Measurements from ENCODE around the gene HSP90AB1. TPM values are rescaled to one million over a fixed set of nuclear protein-coding genes. Genes with fewer than 3 reads are reported as not detected.

HSP90AB1 gene
- total and polyA plus RNA-seq, 8 donors = 168 to 549 (median 359) TPM

- no peak for TF ChIP-seq EP300 (IDR thresholded peaks at IDR 0.05)
- TF ChIP-seq CTCF (IDR thresholded peaks at IDR 0.05) = no peak
- peak in 1 of 3 donors; percentile 2 for TF ChIP-seq POLR2AphosphoS5 (IDR thresholded peaks at IDR 0.05)
- no peak for TF ChIP-seq POLR2A (IDR thresholded peaks at IDR 0.05)
- DNase-seq = peak; percentile 39 to 86
- H3K4me3 ChIP-seq = peak overlapping the region; percentile 41 to 59 (median 52)
- peaks cover 22 to 28% (median 24%) of the 10 kb centered on the region in 4 donors for H3K36me3 ChIP-seq
- H3K27me3 ChIP-seq = peaks cover 7 to 64% (median 49%) of the 10 kb centered on the region in 3 donors
- peak overlapping the region in 1 of 5 donors; percentile 18 for H3K27ac ChIP-seq
- intact Hi-C loops (cut with DNase I; ENCODE audit: low total_unique reads) = no loop called here
- 1 to 2% (median 2%) methylated on average over 20 to 86 of the region's 86 CpGs for WGBS, 5 donors
- H3K4me1 ChIP-seq = peaks cover 14 to 18% (median 17%) of the 10 kb centered on the region in 4 donors
- H3K9me3 ChIP-seq = no peaks in the 10 kb centered on the region
These were observed 50.5 kb downstream of the HSP90AB1 start for GRCh38 chr6:44297063-44298038.

- 32 to 40% (median 37%) methylated on average over 16 to 20 of the region's 20 CpGs for WGBS, 5 donors
- Histone ChIP-seq H3K27me3 (peaks cover 7 to 55% (median 42%) of the 10 kb centered on the region in 3 donors), H3K27ac (no peak overlapping the region), H3K36me3 (peaks cover 31 to 37% (median 33%) of the 10 kb centered on the region in 4 donors), H3K4me1 (peaks cover 14 to 18% (median 17%) of the 10 kb centered on the region in 4 donors), H3K9me3 (no peaks in the 10 kb centered on the region), H3K4me3 (peak overlapping the region in 3 of 4 donors; percentile 41 to 59 (median 54))
- no peak for TF ChIP-seq CTCF (IDR thresholded peaks at IDR 0.05)
- TF ChIP-seq POLR2A (IDR thresholded peaks at IDR 0.05) = no peak
- no peak for TF ChIP-seq EP300 (IDR thresholded peaks at IDR 0.05)
- TF ChIP-seq POLR2AphosphoS5 (IDR thresholded peaks at IDR 0.05) = no peak
- DNase-seq = peak in 1 of 2 donors; percentile 37
- intact Hi-C loops (cut with DNase I; ENCODE audit: low total_unique reads) = no loop called here
These were observed 51.3 kb downstream of the HSP90AB1 start for GRCh38 chr6:44298055-44298803.

GRCh38 chr6:44298864-44299263, 52.0 kb downstream of the HSP90AB1 start:
- intact Hi-C loops (cut with DNase I; ENCODE audit: low total_unique reads) = no loop called here

More at GRCh38 chr6:44298864-44299263, 52.0 kb downstream of the HSP90AB1 start:
- Histone ChIP-seq H3K36me3 (peaks cover 38 to 43% (median 40%) of the 10 kb centered on the region in 4 donors), H3K27me3 (peaks cover 7 to 48% (median 39%) of the 10 kb centered on the region in 3 donors), H3K9me3 (no peaks in the 10 kb centered on the region), H3K4me1 (peaks cover 14 to 18% (median 17%) of the 10 kb centered on the region in 4 donors), H3K4me3 (no peak overlapping the region), H3K27ac (no peak overlapping the region)
- WGBS, 5 donors = 79 to 84% (median 80%) methylated on average over 3 of the region's 3 CpGs
- DNase-seq = no peak
- TF ChIP-seq POLR2A (IDR thresholded peaks at IDR 0.05) = no peak
- TF ChIP-seq POLR2AphosphoS5 (IDR thresholded peaks at IDR 0.05) = no peak
- TF ChIP-seq CTCF (IDR thresholded peaks at IDR 0.05) = no peak
- TF ChIP-seq EP300 (IDR thresholded peaks at IDR 0.05) = no peak

All from stomach (tissue), 9 donors.